ENCODE measurements around the gene GRIK3. TPM values are rescaled to one million over a fixed set of nuclear protein-coding genes. Genes with fewer than 3 reads are reported as not detected.

The GRIK3 gene
- total and polyA plus RNA-seq, 4 donors = 0.68 to 1.6 TPM; not detected in 2

GRCh38 chr1:37040261-37040660, 5.9 kb upstream of the GRIK3 start:
- Histone ChIP-seq H3K36me3 (ENCODE audit: control insufficient read depth in 1 of 2, insufficient read depth in 2 of 2, low read length in 1 of 2) (no peaks in the 10 kb centered on the region), H3K4me1 (ENCODE audit: control insufficient read depth in 1 of 2, insufficient read depth in 2 of 2, low read length in 2 of 2) (no peaks in the 10 kb centered on the region), H3K9me3 (ENCODE audit: control insufficient read depth, low read length) (peaks cover 3% of the 10 kb centered on the region), H3K4me3 (ENCODE audit: low read length in 2 of 2) (no peak overlapping the region), H3K27ac (ENCODE audit: low read depth in 1 of 2, low read length in 2 of 2) (no peak overlapping the region), H3K27me3 (ENCODE audit: control insufficient read depth in 1 of 2, insufficient read depth in 2 of 2, low read length in 1 of 2) (peaks cover 0 to 4% of the 10 kb centered on the region in 2 donors)
- 25 to 29% methylated on average over 3 of the region's 3 CpGs for WGBS, 2 donors
- DNase-seq (no peak), ATAC-seq (ENCODE audit: low FRiP score) (no peak)
- intact Hi-C loops (cut with DNase I) = no loop called here

GRCh38 chr1:37038227-37039093, 4.1 kb upstream of the GRIK3 start:
- no peaks in the 10 kb centered on the region for H3K36me3 ChIP-seq (ENCODE audit: control insufficient read depth in 1 of 2, insufficient read depth in 2 of 2, low read length in 1 of 2)
- ATAC-seq (ENCODE audit: low FRiP score) = no peak

GRCh38 chr1:37037690-37038089, 3.4 kb upstream of the GRIK3 start:
- WGBS, 2 donors = 4 to 7% methylated on average over 15 of the region's 15 CpGs
- no peak for ATAC-seq (ENCODE audit: low FRiP score)
- Histone ChIP-seq H3K27ac (ENCODE audit: low read depth in 1 of 2, low read length in 2 of 2) (no peak overlapping the region), H3K9me3 (ENCODE audit: control insufficient read depth, low read length) (peaks cover 3% of the 10 kb centered on the region), H3K27me3 (ENCODE audit: control insufficient read depth in 1 of 2, insufficient read depth in 2 of 2, low read length in 1 of 2) (peaks cover 0 to 4% of the 10 kb centered on the region in 2 donors), H3K4me1 (ENCODE audit: control insufficient read depth in 1 of 2, insufficient read depth in 2 of 2, low read length in 2 of 2) (no peaks in the 10 kb centered on the region), H3K36me3 (ENCODE audit: control insufficient read depth in 1 of 2, insufficient read depth in 2 of 2, low read length in 1 of 2) (no peaks in the 10 kb centered on the region), H3K4me3 (ENCODE audit: low read length in 2 of 2) (no peak overlapping the region)
- DNase-seq = no peak
- intact Hi-C loops (cut with DNase I) = no loop called here

More at GRCh38 chr1:37038227-37039093, 4.1 kb upstream of the GRIK3 start:
- intact Hi-C loops (cut with DNase I) = no loop called here
- Histone ChIP-seq H3K9me3 (ENCODE audit: control insufficient read depth, low read length) (peaks cover 3% of the 10 kb centered on the region), H3K27me3 (ENCODE audit: control insufficient read depth in 1 of 2, insufficient read depth in 2 of 2, low read length in 1 of 2) (peaks cover 0 to 4% of the 10 kb centered on the region in 2 donors), H3K4me1 (ENCODE audit: control insufficient read depth in 1 of 2, insufficient read depth in 2 of 2, low read length in 2 of 2) (no peaks in the 10 kb centered on the region), H3K4me3 (ENCODE audit: low read length in 2 of 2) (no peak overlapping the region), H3K27ac (ENCODE audit: low read depth in 1 of 2, low read length in 2 of 2) (no peak overlapping the region)
- 13 to 20% methylated on average over 16 of the region's 16 CpGs for WGBS, 2 donors
- DNase-seq = no peak

- no peak for ATAC-seq (ENCODE audit: low FRiP score)
Observed at GRCh38 chr1:37036667-37037053, 2.3 kb upstream of the GRIK3 start.

GRCh38 chr1:37035796-37036666, 1.7 kb upstream of the GRIK3 start:
- peaks cover 3% of the 10 kb centered on the region for H3K9me3 ChIP-seq (ENCODE audit: control insufficient read depth, low read length)
- H3K27ac ChIP-seq (ENCODE audit: low read depth in 1 of 2, low read length in 2 of 2) = no peak overlapping the region
- intact Hi-C loops (cut with DNase I) = no loop called here
- ATAC-seq (ENCODE audit: low FRiP score) (no peak), DNase-seq (no peak)
- H3K36me3 ChIP-seq (ENCODE audit: control insufficient read depth in 1 of 2, insufficient read depth in 2 of 2, low read length in 1 of 2) = no peaks in the 10 kb centered on the region
- no peak overlapping the region for H3K4me3 ChIP-seq (ENCODE audit: low read length in 2 of 2)
- H3K27me3 ChIP-seq (ENCODE audit: control insufficient read depth in 1 of 2, insufficient read depth in 2 of 2, low read length in 1 of 2) = peaks cover 0 to 1% of the 10 kb centered on the region in 2 donors
- WGBS, 2 donors = 5 to 7% methylated on average over 20 of the region's 20 CpGs
- no peaks in the 10 kb centered on the region for H3K4me1 ChIP-seq (ENCODE audit: control insufficient read depth in 1 of 2, insufficient read depth in 2 of 2, low read length in 2 of 2)

More at GRCh38 chr1:37036667-37037053, 2.3 kb upstream of the GRIK3 start:
- H3K9me3 ChIP-seq (ENCODE audit: control insufficient read depth, low read length) = peaks cover 3% of the 10 kb centered on the region
- no peak for DNase-seq
- no peaks in the 10 kb centered on the region for H3K36me3 ChIP-seq (ENCODE audit: control insufficient read depth in 1 of 2, insufficient read depth in 2 of 2, low read length in 1 of 2)
- H3K4me1 ChIP-seq (ENCODE audit: control insufficient read depth in 1 of 2, insufficient read depth in 2 of 2, low read length in 2 of 2) = no peaks in the 10 kb centered on the region
- no peak overlapping the region for H3K4me3 ChIP-seq (ENCODE audit: low read length in 2 of 2)
- intact Hi-C loops (cut with DNase I) = no loop called here
- 3 to 5% methylated on average over 13 of the region's 13 CpGs for WGBS, 2 donors
- H3K27me3 ChIP-seq (ENCODE audit: control insufficient read depth in 1 of 2, insufficient read depth in 2 of 2, low read length in 1 of 2) = peaks cover 0 to 1% of the 10 kb centered on the region in 2 donors
- no peak overlapping the region for H3K27ac ChIP-seq (ENCODE audit: low read depth in 1 of 2, low read length in 2 of 2)

- 4 to 6% methylated on average over 25 to 27 of the region's 27 CpGs for WGBS, 2 donors
- no peak overlapping the region for H3K27ac ChIP-seq (ENCODE audit: low read depth in 1 of 2, low read length in 2 of 2)
- peaks cover 0 to 1% of the 10 kb centered on the region in 2 donors for H3K27me3 ChIP-seq (ENCODE audit: control insufficient read depth in 1 of 2, insufficient read depth in 2 of 2, low read length in 1 of 2)
- intact Hi-C loops (cut with DNase I) = no loop called here
- no peaks in the 10 kb centered on the region for H3K9me3 ChIP-seq (ENCODE audit: control insufficient read depth, low read length)
- no peaks in the 10 kb centered on the region for H3K4me1 ChIP-seq (ENCODE audit: control insufficient read depth in 1 of 2, insufficient read depth in 2 of 2, low read length in 2 of 2)
- ATAC-seq (ENCODE audit: low FRiP score) = no peak
- no peaks in the 10 kb centered on the region for H3K36me3 ChIP-seq (ENCODE audit: control insufficient read depth in 1 of 2, insufficient read depth in 2 of 2, low read length in 1 of 2)
- H3K4me3 ChIP-seq (ENCODE audit: low read length in 2 of 2) = no peak overlapping the region
- no peak for DNase-seq
Observed at GRCh38 chr1:37035014-37035691, 838 bp upstream of the GRIK3 start.

- ATAC-seq (ENCODE audit: low FRiP score) (no peak), DNase-seq (no peak)
- H3K4me3 ChIP-seq (ENCODE audit: low read length in 2 of 2) = no peak overlapping the region
- H3K27me3 ChIP-seq (ENCODE audit: control insufficient read depth in 1 of 2, insufficient read depth in 2 of 2, low read length in 1 of 2) = no peaks in the 10 kb centered on the region
- H3K36me3 ChIP-seq (ENCODE audit: control insufficient read depth in 1 of 2, insufficient read depth in 2 of 2, low read length in 1 of 2) = no peaks in the 10 kb centered on the region
- WGBS, 2 donors = 1% methylated on average over 60 to 66 of the region's 66 CpGs
- no peak overlapping the region for H3K27ac ChIP-seq (ENCODE audit: low read depth in 1 of 2, low read length in 2 of 2)
- H3K9me3 ChIP-seq (ENCODE audit: control insufficient read depth, low read length) = no peaks in the 10 kb centered on the region
- intact Hi-C loops (cut with DNase I) = no loop called here
- H3K4me1 ChIP-seq (ENCODE audit: control insufficient read depth in 1 of 2, insufficient read depth in 2 of 2, low read length in 2 of 2) = no peaks in the 10 kb centered on the region
Observed at GRCh38 chr1:37033355-37034101, 787 bp downstream of the GRIK3 start.
